Stimulated activated CD8-positive, alpha-beta memory T cell treated with anti-CD3 and anti-CD28 coated beads, Interleukin-7, amount 100 ng/mL, for 4 hours (primary cell): ENCODE results near the gene MANEA.

Source experiments
- DNase-seq, 2 donors: peaks; one replicate each; pipeline ENCODE4 v3.0.0-alpha.2; 2020; ENCODE audit warnings: low read depth in 2 of 2

The MANEA gene

DNA sequence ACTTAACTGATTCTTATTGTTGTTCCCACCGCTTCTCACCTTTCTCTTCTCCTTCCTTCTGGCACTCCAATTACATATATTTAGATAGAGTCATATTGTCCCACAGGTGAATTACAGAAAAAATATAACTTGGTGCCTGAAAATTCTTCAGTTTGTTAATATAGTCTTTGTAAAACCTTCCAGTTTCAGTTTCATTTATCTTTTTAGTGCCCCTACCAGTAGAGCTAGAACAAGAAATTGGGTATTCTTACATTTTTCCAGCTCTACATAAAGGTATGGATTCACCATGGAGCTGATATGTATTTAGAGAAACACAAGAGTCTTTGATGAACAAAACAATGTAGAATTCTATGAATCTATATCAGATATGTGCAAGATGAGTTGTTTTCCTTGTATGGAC lies 10.7 kb downstream of the MANEA start:
- DNase-seq, result no peak

DNA sequence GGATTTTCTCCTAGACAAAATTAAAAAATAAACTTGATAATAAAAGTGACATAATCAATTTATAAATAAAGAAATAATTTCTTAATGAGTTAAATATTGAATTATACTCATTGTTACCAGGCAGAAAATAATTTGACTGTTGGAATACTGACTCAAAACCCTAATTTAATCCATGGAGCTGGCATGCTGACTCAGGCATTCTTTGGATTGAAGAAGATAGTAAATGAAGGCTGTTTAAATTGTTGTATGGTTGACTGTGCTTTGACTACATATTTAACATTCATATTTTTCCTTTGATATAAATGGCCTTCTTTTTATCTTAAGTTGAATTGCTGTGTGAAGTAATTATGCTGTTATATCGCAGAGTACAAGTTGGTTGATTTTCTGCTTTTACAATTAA lies 11.7 kb downstream of the MANEA start:
- DNase-seq, result no peak

DNA sequence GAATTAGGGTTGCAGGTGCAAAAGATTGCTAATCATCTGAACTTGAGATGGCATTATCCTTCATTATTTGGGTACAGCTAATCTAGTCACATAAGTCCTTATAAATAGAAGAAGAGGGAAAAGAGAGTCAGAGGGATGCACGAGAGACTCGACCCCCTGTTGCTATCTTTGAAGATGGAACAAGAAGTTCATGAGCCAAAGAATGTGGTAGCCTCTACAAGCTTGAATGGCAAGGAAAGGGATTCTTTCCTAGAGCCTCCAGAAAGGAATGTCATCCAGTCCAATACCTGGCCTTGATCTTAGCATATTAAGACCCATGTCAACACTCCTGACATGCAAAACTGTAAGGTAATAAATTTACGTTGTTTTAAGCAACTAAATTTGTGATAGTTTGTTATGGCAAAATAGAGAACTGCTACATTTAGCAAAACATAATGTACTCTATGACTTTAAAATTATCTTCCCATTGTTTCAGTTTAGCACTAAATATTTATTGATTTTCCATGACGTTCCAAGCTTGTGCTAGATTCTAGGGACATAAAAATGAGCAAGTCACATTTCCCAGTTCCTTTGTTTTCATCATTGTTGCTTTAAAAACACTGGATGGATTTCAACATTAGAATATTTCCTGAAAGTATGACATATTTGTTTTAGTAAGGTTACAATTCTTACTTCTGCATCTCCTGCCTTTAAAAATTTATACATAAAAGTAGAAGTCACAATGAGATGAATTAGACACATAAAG lies 12.7 kb downstream of the MANEA start:
- no peak for DNase-seq

- no peak for DNase-seq
These were observed 15.7 kb downstream of the MANEA start for GRCh38 chr6:95593025-95593424.

- DNase-seq, result no peak
These were observed 18.7 kb downstream of the MANEA start for GRCh38 chr6:95596021-95596420.

GRCh38 chr6:95599706-95600105 lies 22.4 kb downstream of the MANEA start:
- no peak for DNase-seq

- DNase-seq, result no peak
These were observed 23.8 kb downstream of the MANEA start for GRCh38 chr6:95601133-95601532.

DNA sequence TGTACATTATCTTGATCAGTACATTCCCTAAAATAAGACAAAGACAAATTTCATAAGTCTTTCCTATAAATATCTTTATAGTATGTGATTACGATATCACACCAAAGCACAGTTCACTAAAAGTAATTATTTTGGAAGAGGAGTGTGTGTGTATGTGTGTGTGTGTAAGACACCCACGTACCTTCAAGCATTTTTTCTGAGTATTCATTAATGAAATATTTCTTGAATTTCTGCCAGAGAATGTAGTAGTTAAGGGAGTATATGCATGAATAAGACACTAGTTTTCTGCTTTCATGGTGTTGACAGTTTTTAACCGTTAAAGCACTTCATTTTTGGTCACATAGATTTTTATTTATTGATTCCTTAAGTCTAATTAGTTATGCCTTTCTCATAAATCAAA lies 36.8 kb downstream of the MANEA start:
- DNase-seq, result no peak

DNA sequence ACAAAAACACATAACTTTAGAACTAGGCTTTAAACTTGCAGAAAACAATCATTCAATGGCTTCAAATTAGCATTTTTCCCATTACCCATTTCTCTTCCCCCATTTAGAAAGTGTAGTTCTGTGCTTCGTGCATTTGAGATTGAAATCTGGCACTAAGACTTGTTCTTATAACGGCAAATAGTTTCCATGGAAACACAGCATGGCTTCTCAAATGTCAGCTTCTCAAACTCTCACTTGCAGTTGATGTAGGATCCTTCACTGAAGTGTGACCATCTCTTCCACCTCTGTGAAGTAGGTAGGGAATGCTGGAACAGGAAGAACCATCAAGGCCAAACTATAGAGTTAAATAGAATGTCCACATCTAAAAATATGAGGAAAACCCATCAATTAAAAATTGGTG lies 52.2 kb downstream of the MANEA start:
- no peak for DNase-seq

- no peak for DNase-seq
These were observed 59.5 kb downstream of the MANEA start for GRCh38 chr6:95636552-95637431.

DNA sequence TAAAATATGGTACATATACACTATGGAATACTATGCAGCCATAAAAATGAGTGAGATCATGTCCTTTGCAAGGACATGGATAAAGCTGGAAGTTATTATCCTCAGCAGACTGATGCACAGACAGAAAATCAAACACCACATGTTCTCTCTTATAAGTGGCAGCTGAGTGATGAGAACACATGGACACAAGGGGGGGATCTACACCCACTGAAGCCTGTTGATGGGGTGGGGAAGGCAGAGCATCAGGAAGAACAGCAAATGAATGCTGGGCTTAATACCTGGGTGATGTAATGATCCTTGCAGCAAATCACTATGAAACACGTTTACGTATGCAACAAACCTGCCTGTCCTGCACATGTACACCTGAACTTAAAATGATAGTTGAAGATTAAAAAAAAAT lies 71.3 kb downstream of the MANEA start:
- DNase-seq, result no peak

DNA sequence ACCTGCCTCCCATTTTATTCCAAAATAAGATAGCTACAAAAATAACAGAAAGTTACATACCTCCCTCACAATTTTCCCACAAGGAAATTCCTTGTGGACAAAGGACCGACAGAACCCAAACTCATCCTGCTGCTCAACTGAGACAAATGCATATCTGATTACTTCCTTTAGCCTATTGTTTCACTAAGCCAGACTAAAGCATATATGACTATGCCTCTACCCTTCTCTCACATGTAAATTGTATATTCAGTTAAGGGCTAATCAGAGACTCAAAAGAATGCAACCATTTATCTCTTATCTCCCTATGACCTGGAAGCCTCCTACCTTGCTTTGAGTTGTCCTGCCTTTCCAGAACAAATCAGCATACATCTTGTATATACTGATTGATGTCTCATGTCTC lies 72.1 kb downstream of the MANEA start:
- no peak for DNase-seq

DNA sequence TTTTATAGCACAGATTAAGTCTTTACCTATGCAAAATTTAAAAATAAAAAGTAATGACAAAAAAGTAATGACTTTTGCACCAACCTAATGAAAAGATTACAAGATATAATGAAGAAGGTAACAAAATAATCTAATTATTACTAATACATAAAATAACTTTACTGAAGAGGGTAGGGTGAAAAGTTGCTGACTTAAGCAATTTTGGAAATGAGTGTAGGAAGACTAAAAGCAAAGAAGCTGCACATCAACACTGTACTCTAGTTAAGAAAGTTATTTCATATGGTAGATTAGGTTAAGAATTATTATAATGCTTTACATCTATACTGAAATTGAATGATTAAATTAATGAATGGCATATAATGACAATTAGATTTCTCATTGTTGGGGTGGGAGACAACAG lies 76.8 kb downstream of the MANEA start:
- DNase-seq, result no peak

DNA sequence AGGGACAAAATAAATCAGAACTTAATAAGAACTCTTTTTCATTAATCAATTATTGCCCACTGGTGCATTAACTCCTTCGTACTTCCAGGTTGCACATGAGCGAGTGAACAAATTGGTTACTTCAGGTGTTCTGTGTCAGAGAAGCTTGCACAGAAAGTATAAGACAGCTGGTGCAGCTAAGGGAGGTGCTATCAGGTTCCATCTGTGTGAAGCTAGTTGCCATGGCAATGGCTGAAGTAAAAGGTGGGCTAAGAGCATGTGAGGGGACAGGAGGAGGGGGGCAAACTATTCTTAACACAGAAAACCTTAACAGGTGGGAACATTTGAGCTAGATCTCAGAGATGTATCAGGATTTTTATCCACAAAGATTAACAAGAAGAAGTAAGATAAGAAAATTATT lies 81.6 kb downstream of the MANEA start:
- no peak for DNase-seq
